ENCODE results near the gene DVL2.

- TF ChIP-seq CTCF (IDR thresholded peaks at IDR 0.05), result no peak
- no peak for TF ChIP-seq POLR2AphosphoS5 (IDR thresholded peaks at IDR 0.05)
Measured at GRCh38 chr17:7203391-7203790, 30.9 kb downstream of the DVL2 start.

All from prostate gland (tissue), 2 donors.